ENCODE data around the gene ZC3H4. TPM values are rescaled to one million over a fixed set of nuclear protein-coding genes. Genes with fewer than 3 reads are reported as not detected.

The ZC3H4 gene
- total RNA-seq, 4 donors from 2014 or later = 11.9 to 26.9 (median 17.5) TPM

GRCh38 chr19:47155148-47155547 is 41.6 kb upstream of the ZC3H4 start:
- no peak for TF ChIP-seq CTCF (IDR thresholded peaks at IDR 0.05; ENCODE audit: low read depth)

- TF ChIP-seq CTCF (IDR thresholded peaks at IDR 0.05; ENCODE audit: low read depth) = no peak
Measured at GRCh38 chr19:47153266-47153665, 39.7 kb upstream of the ZC3H4 start.

- no peak for TF ChIP-seq CTCF (IDR thresholded peaks at IDR 0.05; ENCODE audit: low read depth)
Measured at GRCh38 chr19:47152632-47153031, 39.1 kb upstream of the ZC3H4 start.

- TF ChIP-seq CTCF (IDR thresholded peaks at IDR 0.05; ENCODE audit: low read depth) = no peak
Measured at GRCh38 chr19:47152205-47152604, 38.6 kb upstream of the ZC3H4 start.

- TF ChIP-seq CTCF (IDR thresholded peaks at IDR 0.05; ENCODE audit: low read depth) = no peak
Measured at GRCh38 chr19:47151627-47152026, 38.1 kb upstream of the ZC3H4 start.

- no peak for TF ChIP-seq CTCF (IDR thresholded peaks at IDR 0.05; ENCODE audit: low read depth)
Measured at GRCh38 chr19:47146920-47147319, 33.3 kb upstream of the ZC3H4 start.

GRCh38 chr19:47145639-47146486 is 32.3 kb upstream of the ZC3H4 start:
- TF ChIP-seq CTCF (IDR thresholded peaks at IDR 0.05; ENCODE audit: low read depth) = no peak

All from subcutaneous adipose tissue (tissue), 4 donors.